Panc1 (cell line): Measurements from ENCODE around the gene PTGES.

Source experiments
- CTCF ChIP-seq: fragments of 450-650 bp; IDR thresholded peaks from 2 replicates; pipeline ENCODE4 v1.5.1; 2017; ENCODE audit warnings: mild to moderate bottlenecking
- POLR2AphosphoS5 ChIP-seq: IDR thresholded peaks from 2 replicates; pipeline ENCODE4 v1.6.1; 2012; ENCODE audit warnings: mild to moderate bottlenecking, low read depth, low read length, moderate library complexity
- REST ChIP-seq, 2 experiments: IDR thresholded peaks; 2 replicates each; pipeline ENCODE4 v1.6.1; 2011 to 2012; ENCODE audit warnings: low read depth in 2 of 2, control low read depth in 1 of 2, low read length in 1 of 2, mild to moderate bottlenecking in 1 of 2, moderate library complexity in 1 of 2; ENCODE audit not compliant: insufficient read depth in 1 of 2
- SIN3A ChIP-seq: IDR thresholded peaks from 2 replicates; pipeline ENCODE4 v1.6.1; 2012; ENCODE audit warnings: low read depth, mild to moderate bottlenecking, low read length, moderate library complexity, borderline replicate concordance; ENCODE audit not compliant: insufficient read depth
- TCF7L2 ChIP-seq: IDR thresholded peaks from 2 replicates; pipeline ENCODE4 v1.6.1; 2011; ENCODE audit warnings: mild to moderate bottlenecking, low read depth, low read length, inconsistent platforms

- TF ChIP-seq REST (IDR thresholded peaks at IDR 0.05; ENCODE audit: insufficient read depth in 1 of 2, low read depth in 2 of 2, low read length in 1 of 2) (no peak), CTCF (no peak), POLR2AphosphoS5 (no peak), SIN3A (no peak), TCF7L2 (no peak)
These were observed 22.6 kb upstream of the PTGES start for GRCh38 chr9:129775448-129775798.
